H1 (cell line): ENCODE measurements around the gene DOCK6. TPM values are rescaled to one million over a fixed set of nuclear protein-coding genes. Genes with fewer than 3 reads are reported as not detected.

ENCODE experiments used
- CTCF ChIA-PET: fragments of 300-600 bp; sonication (Branson Sonifier 250); formaldehyde crosslinking; loops from one replicate; lab custom pipeline; 2021; ENCODE audit not compliant: partially characterized antibody; lab: Charles Lee
- POLR2A ChIA-PET: fragments of 300-600 bp; sonication (Branson Sonifier 250); formaldehyde crosslinking; loops from one replicate; lab custom pipeline; 2021; ENCODE audit warnings: inconsistent platforms; ENCODE audit not compliant: partially characterized antibody; lab: Charles Lee
- DNase-seq, 2 experiments: peaks; one replicate each; pipeline versions ENCODE4 v3.0.0 to v3.0.0-alpha.2; 2010 to 2022; ENCODE audit warnings: low spot score in 2 of 2, low read depth in 1 of 2, mixed read lengths in 1 of 2
- FAIRE-seq: peaks from 2 replicates; lab custom pipeline; 2011; peaks lifted over from hg19 to GRCh38; lab: Jason Lieb, UNC
- H2AFZ ChIP-seq: 2 replicates; pipeline ENCODE4 v1.8.1; 2012; ENCODE audit warnings: low read length, inconsistent platforms
- H2AK5ac ChIP-seq: 2 replicates; pipeline ENCODE4 v1.6.1; 2013; ENCODE audit warnings: low read depth, low read length
- H2BK120ac ChIP-seq: replicated peaks from 2 replicates; pipeline ENCODE3; 2013; ENCODE audit warnings: low read depth, low read length, inconsistent platforms
- H2BK12ac ChIP-seq: 2 replicates; pipeline ENCODE4 v1.6.1; 2013; ENCODE audit warnings: low read depth, low read length
- H2BK15ac ChIP-seq: 2 replicates; pipeline ENCODE4 v1.6.1; 2013; ENCODE audit warnings: low read length
- H2BK20ac ChIP-seq: 2 replicates; pipeline ENCODE4 v1.6.1; 2013; ENCODE audit warnings: low read length
- H2BK5ac ChIP-seq: 2 replicates; pipeline ENCODE4 v1.6.1; 2013; ENCODE audit warnings: low read depth, low read length
- H3K14ac ChIP-seq: 2 replicates; pipeline ENCODE4 v1.6.1; 2013; ENCODE audit warnings: inconsistent platforms; ENCODE audit not compliant: insufficient read length
- H3K18ac ChIP-seq: 2 replicates; pipeline ENCODE4 v1.6.1; 2013; ENCODE audit warnings: low read length; ENCODE audit errors: extremely low read depth
- H3K23ac ChIP-seq: 2 replicates; pipeline ENCODE4 v1.6.1; 2013; ENCODE audit warnings: inconsistent platforms; ENCODE audit not compliant: insufficient read length
- H3K23me2 ChIP-seq: 2 replicates; pipeline ENCODE4 v1.6.1; 2013; ENCODE audit warnings: low read depth, low read length
- H3K27ac ChIP-seq: 2 replicates; pipeline ENCODE4 v1.6.1; 2011; ENCODE audit warnings: low read depth, low read length, inconsistent platforms
- H3K27me3 ChIP-seq, 4 experiments: replicated peaks in 1 of 4; 1 replicate in 1 of 4; 2 replicates in 3 of 4; pipeline versions ENCODE4 v1.6.1 to v1.8.1; 2011 to 2013; ENCODE audit warnings: low read length in 3 of 4, mild to moderate bottlenecking in 3 of 4, inconsistent platforms in 2 of 4, mixed read lengths in 2 of 4, moderate library complexity in 1 of 4; ENCODE audit not compliant: control insufficient read depth in 3 of 4, insufficient read depth in 3 of 4; ENCODE audit errors: extremely low read depth in 1 of 4
- H3K36me3 ChIP-seq, 4 experiments: 2 replicates each; pipeline versions ENCODE4 v1.6.1 to v1.8.1; 2011 to 2013; ENCODE audit warnings: mild to moderate bottlenecking in 4 of 4, low read length in 3 of 4, moderate library complexity in 2 of 4, control low read depth in 1 of 4, inconsistent platforms in 1 of 4; ENCODE audit not compliant: insufficient read depth in 4 of 4, control insufficient read depth in 2 of 4
- H3K4ac ChIP-seq: replicated peaks from 2 replicates; pipeline ENCODE3; 2013; ENCODE audit warnings: low read length, low read depth, mixed read lengths, inconsistent platforms; ENCODE audit not compliant: insufficient read length
- H3K4me1 ChIP-seq, 4 experiments: replicated peaks in 1 of 4; 1 replicate in 1 of 4; 2 replicates in 3 of 4; pipeline versions ENCODE4 v1.6.1 to v1.8.1; 2011 to 2013; ENCODE audit warnings: low read length in 3 of 4, inconsistent platforms in 2 of 4, mixed read lengths in 1 of 4; ENCODE audit not compliant: insufficient read depth in 4 of 4, control insufficient read depth in 3 of 4
- H3K4me2 ChIP-seq, 2 experiments: 2 replicates each; pipeline versions ENCODE4 v1.6.1 to v1.8.1; 2011 to 2013; ENCODE audit warnings: low read depth in 2 of 2, low read length in 2 of 2, control low read depth in 1 of 2, inconsistent platforms in 1 of 2, mild to moderate bottlenecking in 1 of 2; ENCODE audit not compliant: insufficient read depth in 1 of 2
- H3K4me3 ChIP-seq, 4 experiments: fragments of 200-600, 300-600 bp in 1 of 4; sonication (generic), shearing (Covaris generic), sonication (Bioruptor Twin) in 1 of 4; 2 replicates each; pipeline versions ENCODE4 v1.5.1 to v1.8.1; 2011 to 2016; ENCODE audit warnings: low read length in 4 of 4, low read depth in 3 of 4, control low read depth in 2 of 4, inconsistent platforms in 2 of 4, mild to moderate bottlenecking in 2 of 4, mixed read lengths in 1 of 4, moderate library complexity in 1 of 4; ENCODE audit not compliant: insufficient read depth in 2 of 4; ENCODE audit errors: extremely low read depth in 1 of 4
- H3K56ac ChIP-seq: replicated peaks from 2 replicates; pipeline ENCODE3; 2013; ENCODE audit warnings: low read depth, mild to moderate bottlenecking, mixed read lengths, low read length, inconsistent platforms; ENCODE audit not compliant: insufficient read length
- H3K79me1 ChIP-seq: 2 replicates; pipeline ENCODE4 v1.6.1; 2013; ENCODE audit warnings: low read depth, low read length, control low read depth
- H3K79me2 ChIP-seq, 2 experiments: 2 replicates each; pipeline versions ENCODE4 v1.6.1 to v1.8.1; 2012 to 2013; ENCODE audit warnings: low read length in 2 of 2, mild to moderate bottlenecking in 2 of 2, inconsistent platforms in 1 of 2; ENCODE audit not compliant: insufficient read depth in 2 of 2, control insufficient read depth in 1 of 2
- H3K9ac ChIP-seq, 4 experiments: replicated peaks in 1 of 4; 1 replicate in 1 of 4; 2 replicates in 3 of 4; pipeline versions ENCODE4 v1.6.1 to v1.8.1; 2011 to 2013; ENCODE audit warnings: low read depth in 3 of 4, low read length in 3 of 4, control low read depth in 2 of 4, mild to moderate bottlenecking in 2 of 4, moderate library complexity in 2 of 4, inconsistent platforms in 1 of 4; ENCODE audit errors: extremely low read depth in 1 of 4
- H3K9me3 ChIP-seq, 2 experiments: 2 replicates each; pipeline versions ENCODE4 v1.6.1 to v1.8.1; 2012 to 2013; ENCODE audit warnings: mild to moderate bottlenecking in 2 of 2, moderate library complexity in 2 of 2, control low read depth in 1 of 2, inconsistent platforms in 1 of 2, low read depth in 1 of 2, low read length in 1 of 2, mixed read lengths in 1 of 2; ENCODE audit not compliant: insufficient read depth in 2 of 2
- H4K20me1 ChIP-seq, 2 experiments: replicated peaks in 1 of 2; 2 replicates each; pipeline versions ENCODE3 to v1.8.1; 2011 to 2013; ENCODE audit warnings: inconsistent platforms in 2 of 2, low read length in 2 of 2, mild to moderate bottlenecking in 1 of 2; ENCODE audit not compliant: insufficient read depth in 2 of 2, control insufficient read depth in 1 of 2
- H4K5ac ChIP-seq: 2 replicates; pipeline ENCODE4 v1.6.1; 2013; ENCODE audit warnings: low read length, low read depth, mixed read lengths, inconsistent platforms; ENCODE audit not compliant: insufficient read length
- H4K8ac ChIP-seq: 2 replicates; pipeline ENCODE4 v1.8.0; 2013; ENCODE audit warnings: mild to moderate bottlenecking, moderate library complexity, low read length, inconsistent platforms; ENCODE audit not compliant: insufficient read depth; ENCODE audit errors: extremely low read depth
- H4K91ac ChIP-seq: replicated peaks from 2 replicates; pipeline ENCODE3; 2013; ENCODE audit warnings: low read length, mixed read lengths, inconsistent platforms; ENCODE audit not compliant: insufficient read length
- RXRA ChIP-seq: IDR thresholded peaks from 2 replicates; pipeline ENCODE4 v1.6.1; 2011; ENCODE audit warnings: low read depth, mild to moderate bottlenecking, low read length, moderate library complexity; ENCODE audit not compliant: insufficient read depth
- WGBS, 2 experiments: shearing (Covaris generic) in 1 of 2; methylation state at CpG; one replicate each; pipeline versions ENCODE4 v1.1.6 to v1.1.7; 2013 to 2015; ENCODE audit warnings: low lambda C conversion rate in 2 of 2, mixed read lengths in 2 of 2, inconsistent platforms in 1 of 2, low coverage in 1 of 2, missing lambda C conversion rate in 1 of 2; ENCODE audit not compliant: insufficient replicate concordance in 2 of 2, insufficient coverage in 1 of 2, insufficient read length in 1 of 2; ENCODE audit errors: extremely low coverage in 1 of 2, missing lambda C conversion rate in 1 of 2; 5-methylcytosine and 5-hydroxymethylcytosine counted together
- polyA plus RNA-seq, 7 experiments: library from polyadenylated mRNA; depleted of rRNA in 3 of 7; stranded (reverse) in 5 of 7; unstranded in 2 of 7; fragments of >200 nt in 5 of 7; fragments of 200-250 nt in 2 of 7; gene quantifications; 1 replicate in 5 of 7; 2 replicates in 1 of 7; 4 replicates in 1 of 7; pipeline versions ENCODE4 v1.2.1 to v1.2.3, GENCODE V29; 2011 to 2013; ENCODE audit warnings: missing spikeins in 2 of 7, mixed read lengths in 2 of 7
- total RNA-seq: library from RNA; stranded (reverse); fragmentation: NEBNext Ultra II Directional; extraction: Animal tissue kit (Norgen Biotek cat#: 25700); gene quantifications from 2 replicates; pipeline ENCODE4 v1.2.1, GENCODE V29; 2021

The DOCK6 gene
- total and polyA plus RNA-seq, 2 of the 8 experiments (the other 6 are each of a cell fraction or from before 2014, with no cell fraction given) = 25.5 to 54.7 TPM

- Histone ChIP-seq H3K9ac (no peak overlapping the region), H3K36me3 (peaks cover 0 to 38% (median 17%) of the 10 kb centered on the region in 4 experiments; a peak in 6 of 8 replicates), H4K8ac (no peak overlapping the region), H2BK20ac (no peak overlapping the region), H3K4me1 (no peaks in the 10 kb centered on the region), H3K23ac (no peak overlapping the region), H4K91ac (no peak overlapping the region), H2BK120ac (no peak overlapping the region), H3K27ac (no peak overlapping the region), H4K20me1 (no peaks in the 10 kb centered on the region), H2AK5ac (no peak overlapping the region), H3K79me1 (no peaks in the 10 kb centered on the region; the same call in 1 of the 2 replicates), H2BK12ac (no peak overlapping the region), H4K5ac (no peak overlapping the region), H2AFZ (no peak overlapping the region), H3K27me3 (no peaks in the 10 kb centered on the region), H3K9me3 (no peaks in the 10 kb centered on the region), H3K23me2 (no peaks in the 10 kb centered on the region), H2BK5ac (no peak overlapping the region; the same call in 1 of the 2 replicates), H3K4ac (no peak overlapping the region), H3K4me3 (no peak overlapping the region), H3K14ac (no peak overlapping the region), H3K18ac (no peak overlapping the region), H3K4me2 (no peak overlapping the region), H3K79me2 (no peaks in the 10 kb centered on the region), H3K56ac (no peak overlapping the region), H2BK15ac (no peak overlapping the region)
- DNase-seq (no peak), FAIRE-seq (no peak)
- WGBS, 2 experiments = 87% methylated on average over 8 of the region's 8 CpGs; no CpG with 5 or more reads in 1 of the 2 experiments
- CTCF ChIA-PET = interaction anchor here (1.6 kb wide), 1 partner anchor 69 kb away, joined by 4 read pairs; no protein-coding TSS in a partner anchor
- POLR2A ChIA-PET = no interaction called here
- TF ChIP-seq RXRA = no peak
Observed at GRCh38 chr19:11173516-11174155, 88.7 kb downstream of the DOCK6 start.
